Mesenteric fat pad (tissue), 1 donor: ENCODE results near the gene EXPH5. TPM values are rescaled to one million over a fixed set of nuclear protein-coding genes. Genes with fewer than 3 reads are reported as not detected.
"Not testable (repeated sequence)": the region's sequence is repeated elsewhere in the genome, so short reads cannot be mapped to it uniquely, and the experiment has no call there.

Experiments
- DNase-seq: peaks from one replicate; pipeline ENCODE4 v3.0.0-alpha.2; 2020; ENCODE audit warnings: low spot score
- total RNA-seq: library from RNA; stranded (reverse); fragmentation: NEBNext Ultra II Directional; extraction: Animal tissue kit (Norgen Biotek cat#: 25700); gene quantifications from one replicate; pipeline ENCODE4 v1.2.1, GENCODE V29; 2021
- donor health status: DM: yes; HTN: yes; CAD: no.

EXPH5 gene
- total RNA-seq, 1 donor from 2014 or later, result 0.87 TPM

DNA sequence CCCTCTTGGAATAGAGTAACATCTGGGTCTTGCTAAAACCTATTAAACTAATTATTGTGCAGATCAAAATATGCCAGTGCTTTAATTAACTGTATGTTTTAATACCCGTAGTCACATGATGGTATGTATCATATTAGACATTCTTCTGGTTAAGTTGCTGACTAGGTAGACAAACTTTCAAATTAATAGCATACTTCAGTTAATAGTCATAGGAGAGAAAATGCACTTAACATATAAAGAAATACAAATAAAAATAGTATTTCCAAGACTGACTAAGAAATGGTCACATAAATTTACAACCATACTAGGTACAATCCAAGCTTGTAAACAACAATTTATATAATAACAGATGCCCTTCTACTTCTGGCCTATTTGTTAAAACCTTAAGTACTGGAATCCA, 7.6 kb upstream of the EXPH5 start:
- DNase-seq, result no peak

DNA sequence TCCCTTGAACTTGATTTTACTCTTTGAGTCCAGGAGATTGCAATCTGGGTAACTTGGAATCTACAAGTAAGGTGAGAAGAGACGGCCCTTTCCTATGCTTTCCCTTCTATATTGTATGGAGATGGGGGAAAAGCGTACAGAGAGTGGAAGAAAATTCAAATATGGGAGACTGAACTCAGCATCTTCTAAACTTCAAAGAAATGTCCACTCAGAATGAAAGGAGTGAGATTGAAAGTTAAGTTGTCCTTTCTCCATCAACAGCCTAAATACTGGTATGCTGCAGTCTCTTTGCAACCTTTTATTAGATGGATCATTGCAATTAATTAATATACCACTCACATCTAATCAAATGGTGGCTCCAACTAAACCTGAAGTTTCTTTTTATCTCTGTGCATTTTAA, 6.4 kb upstream of the EXPH5 start:
- no peak for DNase-seq

DNA sequence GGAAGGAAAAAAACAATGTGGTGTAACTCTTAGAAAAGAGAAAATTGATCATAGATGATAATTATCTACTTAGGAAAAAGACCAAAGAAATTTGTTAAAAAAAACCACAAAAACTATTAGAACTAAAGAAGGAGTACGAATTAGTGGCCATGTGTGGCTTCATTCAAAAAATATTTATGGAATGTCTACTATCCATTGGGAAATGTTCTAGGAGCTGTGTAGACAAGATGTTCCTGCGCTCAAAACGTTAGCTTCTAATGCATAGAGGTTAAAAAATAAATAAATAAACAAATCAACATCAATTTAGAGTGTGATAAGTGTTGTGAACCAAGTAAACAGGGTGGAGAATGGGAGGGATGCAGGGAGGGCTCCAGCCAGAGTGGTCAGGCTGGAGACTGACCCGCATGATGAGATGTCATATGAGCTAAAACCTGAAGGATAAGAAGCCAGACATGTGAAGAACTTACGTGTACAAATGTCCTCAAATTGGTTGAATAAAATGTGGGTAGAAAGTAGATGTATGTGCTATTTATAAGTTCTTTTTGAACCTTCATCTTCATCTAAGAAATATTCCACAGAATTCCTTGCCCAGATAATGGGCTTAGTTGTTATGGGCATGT, 4.3 kb upstream of the EXPH5 start:
- DNase-seq, result no peak

DNA sequence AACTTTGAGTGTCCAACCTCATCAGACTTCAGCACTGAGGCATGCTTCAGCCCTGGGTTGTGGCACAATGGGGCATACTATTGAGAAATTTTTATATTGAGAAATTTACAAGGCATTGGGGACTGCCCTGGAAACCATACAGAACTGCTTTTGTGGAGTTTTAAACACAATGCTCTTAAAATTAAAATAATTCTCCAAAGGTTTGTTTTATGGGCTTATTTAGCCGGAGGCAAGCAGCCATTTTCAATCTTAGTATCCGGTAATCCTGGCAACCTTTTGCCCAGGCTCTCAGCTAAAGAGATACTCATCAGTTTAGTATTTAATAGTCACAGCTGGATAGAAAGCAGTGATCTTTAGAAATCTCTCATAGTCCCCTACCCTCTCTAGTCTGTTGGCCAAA, 3.1 kb upstream of the EXPH5 start:
- no peak for DNase-seq

DNA sequence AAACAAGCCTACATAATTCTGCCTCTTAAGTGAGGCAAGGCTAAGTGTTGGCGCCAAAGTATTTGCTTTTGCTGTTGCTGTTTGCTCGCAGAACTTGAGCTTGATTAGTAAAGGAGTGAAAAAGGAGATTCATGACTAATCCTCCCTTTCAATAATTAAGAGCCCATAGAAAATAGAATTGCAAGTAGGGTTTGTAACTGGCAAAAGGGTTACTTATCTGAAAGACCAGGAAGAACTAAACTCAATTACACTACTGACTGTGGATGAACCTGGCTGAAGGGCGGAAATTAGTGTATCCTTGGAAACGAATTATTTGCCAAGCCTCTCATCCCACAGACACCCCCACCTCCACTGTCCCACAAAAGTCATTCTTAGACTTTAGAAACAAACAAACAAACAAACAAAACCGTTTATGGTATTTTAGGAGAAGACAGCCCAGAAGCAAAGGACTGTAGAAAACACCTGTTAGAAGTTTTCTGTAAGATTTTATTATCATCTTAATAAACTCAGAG, 411 bp upstream of the EXPH5 start:
- DNase-seq, result no peak

DNA sequence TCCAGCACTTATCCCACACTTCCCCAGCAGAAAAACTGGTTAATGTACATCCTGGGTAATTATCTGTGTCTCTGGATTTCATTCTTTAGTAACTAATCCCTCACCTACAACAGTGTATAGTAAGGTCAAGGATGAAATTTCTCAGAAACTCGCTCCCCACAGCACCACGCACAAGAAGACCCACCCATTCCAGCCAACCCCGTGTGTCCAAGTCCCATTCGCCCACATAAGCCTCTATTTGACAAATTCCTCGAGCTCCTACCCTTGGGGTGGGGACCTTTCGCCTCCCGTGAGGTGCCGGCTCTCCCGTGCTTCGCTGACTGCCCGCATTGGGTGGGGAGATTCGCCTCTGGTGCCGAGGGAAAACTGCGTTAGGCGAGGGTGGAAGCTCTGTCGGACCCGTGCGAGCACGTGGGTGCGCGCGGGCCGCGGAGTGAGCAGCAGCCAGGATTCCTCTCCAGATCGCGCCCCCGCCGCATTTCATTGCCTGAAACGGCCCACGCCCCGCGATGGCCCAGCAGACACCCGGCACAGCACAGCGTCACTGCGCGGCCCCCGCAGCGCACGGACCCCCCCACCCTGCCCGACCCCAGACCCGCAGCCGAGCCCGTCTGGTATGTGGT, 866 bp downstream of the EXPH5 start:
- DNase-seq, result no peak

DNA sequence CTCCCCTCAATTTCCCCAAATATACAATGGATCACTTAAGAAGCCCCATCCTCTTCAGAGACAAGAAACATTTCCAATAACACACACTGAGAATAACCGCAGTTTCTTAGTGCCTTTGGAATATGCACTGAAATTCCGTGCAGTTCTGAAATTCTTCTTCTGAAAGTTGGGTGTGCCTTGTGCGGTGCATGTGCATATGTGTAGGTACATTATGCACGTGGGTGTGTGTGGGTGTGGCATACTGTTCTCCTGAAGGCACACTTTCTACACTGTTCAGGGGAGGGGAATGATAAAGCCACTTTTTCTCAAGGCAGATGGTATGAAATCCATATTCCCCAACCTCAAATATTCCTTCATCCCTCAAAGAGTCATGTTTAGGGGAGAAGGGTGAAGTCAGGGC, 1.7 kb downstream of the EXPH5 start:
- DNase-seq, result no peak

DNA sequence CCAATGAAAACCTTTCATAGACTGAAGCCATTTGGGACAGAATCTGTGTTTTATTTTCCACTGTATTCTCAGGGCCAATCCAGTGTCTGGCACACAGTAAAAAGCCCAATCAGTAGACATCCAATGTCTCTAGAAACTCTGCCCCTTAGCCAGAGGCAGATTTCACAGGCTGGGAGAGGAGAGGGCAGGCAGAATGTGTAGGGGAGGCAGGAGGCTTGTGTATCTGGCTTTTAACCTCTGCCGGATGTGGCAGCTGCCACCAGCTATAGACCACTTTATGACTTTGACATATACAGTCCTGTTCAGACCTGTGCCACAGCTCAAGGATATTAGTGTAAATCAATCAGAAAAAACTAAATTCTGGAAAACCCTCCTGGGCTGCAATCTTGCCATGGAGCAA, 4.4 kb downstream of the EXPH5 start:
- DNase-seq, result no peak

DNA sequence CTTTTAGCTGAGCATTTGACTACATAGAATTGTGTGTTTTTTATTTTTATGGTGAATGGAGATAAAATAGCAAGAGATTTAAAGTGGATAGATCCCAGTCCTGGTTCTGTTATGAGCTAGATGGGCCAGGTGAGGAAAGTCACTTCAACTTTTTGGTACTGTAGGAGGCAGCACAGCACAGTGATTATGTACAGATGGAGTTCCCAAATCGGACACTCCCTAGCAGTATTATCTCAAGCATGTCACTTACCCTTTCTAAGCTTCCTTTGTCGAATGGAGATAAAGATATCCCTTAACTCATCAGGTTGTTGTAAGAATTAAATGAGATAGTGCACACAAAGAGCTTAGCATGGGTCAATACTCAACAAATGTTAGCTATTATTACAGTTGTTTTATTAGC, 5.3 kb downstream of the EXPH5 start:
- DNase-seq, result no peak

DNA sequence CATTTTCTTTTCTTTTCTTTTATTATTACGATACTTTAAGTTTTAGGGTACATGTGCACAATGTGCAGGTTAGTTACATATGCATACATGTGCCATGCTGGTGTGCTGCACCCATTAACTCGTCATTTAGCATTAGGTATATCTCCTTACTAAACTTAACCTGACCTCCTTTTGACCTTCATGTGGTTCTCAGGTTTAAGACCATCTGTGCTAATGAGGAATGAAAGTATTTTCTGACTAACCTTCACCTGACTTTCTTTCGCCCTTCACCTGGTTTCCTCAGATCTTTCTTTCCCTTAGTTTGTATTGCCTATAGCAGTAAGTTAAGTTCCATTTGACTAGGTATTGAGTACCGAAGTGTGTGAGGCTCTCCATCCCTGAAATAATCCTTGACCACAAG, 6.5 kb downstream of the EXPH5 start:
- DNase-seq, result no peak

DNA sequence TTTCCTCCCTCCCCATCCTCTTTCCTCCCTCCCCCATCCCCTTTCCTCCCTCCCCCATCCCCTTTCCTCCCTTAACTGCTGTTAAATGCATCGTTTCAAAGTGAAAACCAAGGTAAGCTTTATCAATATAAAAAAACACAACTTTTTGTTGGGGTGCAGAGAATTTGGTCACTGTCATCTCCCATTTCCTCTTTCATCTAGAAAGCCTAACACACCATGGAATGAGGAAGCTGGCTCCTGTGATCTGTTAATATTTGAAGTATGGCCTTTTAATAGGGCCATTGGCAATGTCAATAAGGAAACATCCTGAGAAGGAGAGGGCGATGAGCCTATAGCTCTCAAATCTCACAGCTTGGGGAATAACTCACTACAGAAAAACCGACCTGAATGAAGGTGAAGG, 7.0 kb downstream of the EXPH5 start:
- no peak for DNase-seq

DNA sequence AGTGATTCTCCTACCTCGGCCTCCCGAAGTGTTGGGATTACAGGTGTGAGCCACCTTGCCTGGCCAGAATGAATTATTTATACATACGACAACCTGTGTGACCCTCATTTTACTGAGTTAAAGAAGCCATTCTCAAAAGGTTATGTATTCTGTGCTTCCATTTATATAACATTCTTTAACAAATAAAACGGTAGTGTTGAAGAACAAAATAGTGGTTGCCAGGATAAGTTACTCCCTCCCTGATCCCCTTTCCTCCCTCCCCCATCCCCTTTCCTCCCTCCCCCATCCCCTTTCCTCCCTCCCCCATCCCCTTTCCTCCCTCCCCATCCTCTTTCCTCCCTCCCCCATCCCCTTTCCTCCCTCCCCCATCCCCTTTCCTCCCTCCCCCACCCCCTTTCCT, 7.4 kb downstream of the EXPH5 start:
- DNase-seq, result not testable (repeated sequence)

DNA sequence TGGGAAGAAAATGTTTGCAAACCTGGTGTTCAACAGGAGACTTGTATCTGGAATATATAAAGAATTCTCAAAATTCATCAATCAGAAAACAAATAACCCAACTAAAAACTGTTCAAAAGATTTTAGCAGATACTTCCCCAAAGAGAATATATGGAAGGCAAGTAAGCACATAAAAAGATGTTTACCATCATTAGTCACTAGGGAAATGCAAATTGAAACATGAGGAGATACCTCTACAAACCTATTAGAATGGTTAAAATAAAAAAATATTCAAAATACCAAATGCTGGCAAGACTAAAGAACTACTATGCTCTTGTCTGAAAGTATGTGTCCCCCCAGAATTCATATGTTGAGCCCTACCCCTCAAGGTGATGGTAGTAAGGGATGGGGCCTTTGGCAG, 8.6 kb downstream of the EXPH5 start:
- DNase-seq, result no peak

DNA sequence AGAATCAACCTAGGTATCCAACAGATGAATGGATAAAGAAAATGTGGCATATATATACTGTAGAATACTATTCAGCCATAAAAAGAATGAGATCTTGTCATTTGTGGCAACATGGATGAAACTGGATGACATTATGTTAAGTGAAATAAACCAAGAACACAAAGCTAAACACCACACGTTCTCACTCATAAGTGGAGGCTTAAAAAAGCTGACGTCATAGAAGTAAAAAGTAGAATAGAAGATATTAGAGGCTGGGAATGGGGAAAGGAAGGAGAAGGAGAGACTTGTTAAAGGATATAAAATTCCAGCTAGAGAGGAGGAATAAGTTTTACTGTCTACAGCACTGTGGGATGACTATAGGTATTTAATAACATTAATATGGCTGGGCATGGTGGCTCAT, 12.9 kb downstream of the EXPH5 start:
- DNase-seq, result no peak

DNA sequence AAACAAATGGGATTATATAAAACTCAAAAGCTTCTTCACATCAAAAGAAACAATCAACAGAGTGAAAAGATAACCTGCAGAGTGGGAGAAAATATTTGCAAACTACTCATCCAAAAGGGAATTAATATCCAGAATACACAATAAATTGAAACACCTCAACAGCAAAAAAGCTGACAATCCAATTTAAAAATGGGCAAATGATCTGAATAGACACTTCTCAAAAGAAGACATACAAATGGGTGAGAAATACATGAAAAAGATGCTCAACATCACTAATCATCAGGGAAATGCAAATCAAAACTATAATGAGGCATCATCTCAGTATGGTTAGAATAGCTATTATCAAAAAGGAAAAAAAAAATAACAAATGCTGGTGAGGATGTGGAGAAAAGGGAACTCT, 13.5 kb downstream of the EXPH5 start:
- no peak for DNase-seq

DNA sequence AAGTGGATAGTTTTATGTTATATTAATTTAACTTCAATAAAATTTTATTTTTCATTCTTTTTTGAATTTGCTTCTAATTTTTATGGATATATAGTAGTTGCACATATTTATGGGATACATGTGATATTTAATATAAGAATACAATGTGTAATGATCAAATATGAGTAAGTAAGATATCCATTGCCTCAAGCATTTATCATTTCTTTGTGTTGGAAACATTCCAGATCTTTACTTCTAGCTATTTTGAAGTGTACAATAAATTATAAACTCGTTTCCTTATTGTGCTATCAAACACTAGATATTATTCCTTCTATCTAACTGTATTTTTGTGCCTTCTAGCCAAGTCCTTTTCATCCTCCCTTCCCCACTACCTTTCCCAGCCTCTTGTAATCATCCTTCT, 17.0 kb downstream of the EXPH5 start:
- no peak for DNase-seq

DNA sequence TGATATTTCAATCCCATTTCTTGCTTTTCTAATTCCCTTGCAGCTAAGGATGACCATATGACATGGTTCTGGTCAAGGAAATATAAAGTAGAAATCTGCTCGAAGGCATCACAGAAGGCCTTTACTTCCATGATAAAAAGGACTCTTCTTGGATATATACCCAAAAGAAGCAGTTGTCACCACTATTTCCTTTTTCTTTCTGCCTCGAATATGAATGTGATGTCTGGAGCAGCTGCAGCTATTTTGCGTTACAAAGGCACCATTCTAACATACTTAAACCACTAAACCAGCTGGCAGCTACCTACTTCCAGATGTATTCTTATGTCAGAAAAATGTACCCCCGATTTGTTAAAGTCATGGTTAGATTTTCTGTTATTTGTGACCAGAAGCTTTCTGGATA, 18.9 kb downstream of the EXPH5 start:
- no peak for DNase-seq

DNA sequence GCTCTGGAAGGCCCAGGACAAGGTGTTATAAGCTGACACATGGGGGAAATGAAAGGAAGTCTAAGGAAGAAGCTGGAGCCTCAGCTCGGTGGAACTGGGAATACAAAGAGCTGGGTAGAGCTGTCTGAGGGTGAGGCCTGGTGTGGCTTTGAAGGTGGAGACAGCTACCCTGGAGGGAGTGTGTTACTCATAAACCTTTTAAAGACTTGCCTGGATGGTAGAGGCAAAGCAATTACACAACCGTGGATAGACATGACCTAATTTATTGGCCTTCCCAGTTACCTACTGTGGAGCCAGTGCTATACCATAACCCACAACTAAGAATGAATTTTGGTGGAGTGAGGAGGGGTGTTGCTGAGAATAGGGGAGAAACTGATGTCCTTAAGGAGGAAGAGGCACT, 22.6 kb downstream of the EXPH5 start:
- no peak for DNase-seq

DNA sequence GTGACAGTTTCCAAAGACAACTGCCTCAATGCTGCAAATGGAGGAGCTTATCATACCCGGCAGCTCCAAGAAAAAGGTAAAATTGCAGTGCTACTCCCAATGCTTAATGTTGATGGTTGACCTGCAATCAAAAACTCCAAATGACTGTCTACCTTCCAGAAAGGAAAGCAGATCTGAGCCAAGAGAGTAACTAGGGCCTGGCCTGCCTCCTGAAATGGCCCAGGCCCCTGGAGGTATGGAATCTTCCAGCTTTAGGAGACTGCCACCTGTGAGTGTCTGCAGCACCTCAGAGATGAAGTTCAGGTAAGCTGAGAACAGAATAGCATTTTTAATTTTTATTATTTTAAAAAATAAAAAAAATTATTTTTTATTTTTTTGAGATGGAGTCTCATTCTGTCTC, 23.7 kb downstream of the EXPH5 start:
- no peak for DNase-seq

DNA sequence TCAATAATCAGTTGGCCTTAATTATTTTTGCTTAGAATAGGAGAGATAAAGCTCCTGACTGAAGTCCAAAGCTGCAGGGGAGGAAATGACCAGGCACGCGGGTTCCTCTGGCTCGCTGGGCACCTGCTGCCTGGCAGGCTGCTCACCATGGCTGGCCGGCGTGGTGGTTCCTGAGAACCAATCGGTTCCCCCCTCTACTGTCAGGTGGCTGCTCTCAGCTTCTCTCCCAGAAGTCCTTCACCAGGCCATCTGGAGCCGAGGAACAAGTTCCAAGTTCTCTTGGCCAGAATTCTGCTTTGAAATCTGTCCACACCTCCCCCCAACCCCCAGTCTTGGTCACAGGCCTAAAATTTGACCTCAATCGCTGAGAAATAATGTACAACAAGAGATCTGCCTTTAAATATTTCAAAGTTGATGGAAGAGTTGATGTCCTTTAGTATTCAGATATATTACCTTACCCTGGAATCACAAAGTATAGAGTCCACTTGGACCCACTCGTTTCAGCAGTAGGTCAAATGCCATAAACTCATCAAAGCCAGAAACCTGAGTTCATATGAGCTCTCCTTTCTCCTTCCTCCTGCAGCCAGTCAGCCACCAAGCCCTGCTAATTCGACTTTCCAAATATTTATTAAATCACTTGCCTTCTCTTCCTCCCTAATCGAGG, 25.2 kb downstream of the EXPH5 start:
- no peak for DNase-seq

DNA sequence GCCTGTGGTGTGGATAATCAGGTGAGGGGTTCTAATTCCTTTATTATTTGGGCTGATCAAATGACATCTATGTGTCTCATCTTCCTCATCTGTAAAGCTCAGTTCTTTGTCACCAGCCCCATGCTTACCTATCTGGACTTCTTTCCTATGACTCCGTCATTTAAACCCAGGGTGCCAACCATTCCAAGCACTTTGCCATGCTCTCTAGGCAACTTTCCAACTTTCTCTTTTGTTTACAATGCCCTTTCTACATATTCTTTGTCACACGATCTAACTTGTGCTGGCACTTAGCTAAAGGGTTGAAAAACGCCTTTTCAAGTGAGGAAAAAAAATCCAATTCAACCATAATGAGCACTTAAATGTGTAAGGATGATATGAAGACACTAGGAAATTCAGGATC, 27.9 kb downstream of the EXPH5 start:
- DNase-seq, result no peak

DNA sequence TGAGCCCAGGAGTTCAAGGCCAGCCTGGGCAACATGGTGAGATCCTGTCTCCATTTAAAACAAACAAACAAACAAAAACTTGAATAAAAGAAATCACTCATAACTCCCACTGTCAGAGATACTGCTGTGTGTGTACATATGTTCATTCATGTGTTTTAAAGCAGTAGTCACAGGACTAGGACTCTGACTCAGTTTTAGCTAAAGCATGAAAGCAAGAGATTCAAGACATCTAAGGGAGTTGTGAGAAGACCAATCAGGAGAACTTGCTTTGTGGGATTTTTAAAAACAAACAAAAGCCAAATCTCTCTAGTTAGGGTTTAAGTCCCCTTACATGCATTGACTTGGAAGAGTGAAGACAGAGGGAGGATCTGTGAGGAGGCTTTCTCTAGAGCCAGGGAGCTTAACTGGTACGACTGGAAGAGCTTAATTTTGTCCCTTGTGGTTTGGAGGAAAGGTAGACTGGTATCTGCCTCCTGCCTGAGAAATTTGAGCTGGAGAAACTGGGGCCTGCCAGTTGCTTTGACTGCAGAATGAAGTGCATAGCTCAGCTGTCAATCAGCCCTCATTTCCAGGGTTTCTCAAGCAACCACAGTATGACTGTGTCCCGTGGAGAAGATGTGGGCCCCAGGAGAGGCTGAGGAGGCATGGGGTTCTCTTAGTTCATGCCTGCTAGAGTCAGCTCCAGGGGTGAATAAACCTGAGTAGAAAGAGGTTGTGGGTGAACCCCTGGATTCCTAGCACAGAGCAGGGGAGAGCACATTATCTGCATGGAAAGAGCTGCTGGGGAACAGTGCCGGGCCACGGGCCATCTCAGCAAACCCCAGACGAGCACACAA, 30.6 kb downstream of the EXPH5 start:
- DNase-seq, result no peak
